SJSA1 (cell line): ENCODE measurements around the gene PRRX2. TPM values are rescaled to one million over a fixed set of nuclear protein-coding genes. Genes with fewer than 3 reads are reported as not detected.
"Not testable (repeated sequence)": the region's sequence is repeated elsewhere in the genome, so short reads cannot be mapped to it uniquely, and the experiment has no call there.

Experiments
- DNase-seq, 2 experiments: peaks; one replicate each; pipeline ENCODE4 v3.0.0-alpha.2; 2015 to 2020; ENCODE audit warnings: low spot score in 2 of 2, low read depth in 1 of 2
- H3K27ac ChIP-seq: fragments of 250-450 bp; sonication (Bioruptor Pico); 2 replicates; pipeline ENCODE4 v1.5.1; 2020; ENCODE audit warnings: mild to moderate bottlenecking, moderate library complexity
- H3K27me3 ChIP-seq: fragments of 250-450 bp; sonication (Bioruptor Pico); replicated peaks from 2 replicates; pipeline ENCODE4 v1.5.1; 2020; ENCODE audit warnings: mild to moderate bottlenecking, moderate library complexity
- H3K36me3 ChIP-seq: fragments of 250-450 bp; sonication (Bioruptor Pico); 2 replicates; pipeline ENCODE4 v1.5.1; 2020; ENCODE audit warnings: mild to moderate bottlenecking
- H3K4me1 ChIP-seq: fragments of 250-450 bp; sonication (Bioruptor Pico); replicated peaks from 2 replicates; pipeline ENCODE4 v1.6.1; 2021; ENCODE audit warnings: mild to moderate bottlenecking
- H3K4me3 ChIP-seq: fragments of 250-450 bp; sonication (Bioruptor Pico); 2 replicates; pipeline ENCODE4 v1.5.1; 2020; ENCODE audit warnings: mild to moderate bottlenecking
- H3K9me3 ChIP-seq: fragments of 250-450 bp; sonication (Bioruptor Pico); replicated peaks from 2 replicates; pipeline ENCODE4 v1.5.1; 2020; ENCODE audit warnings: mild to moderate bottlenecking
- total RNA-seq: library from RNA; depleted of rRNA; stranded (reverse); fragments of >200 nt; shearing (Covaris generic); gene quantifications from 2 replicates; pipeline ENCODE4 v1.2.3, GENCODE V29; 2014

Gene PRRX2
- total RNA-seq, 1 experiment from 2014 or later = 9.8 TPM

DNA sequence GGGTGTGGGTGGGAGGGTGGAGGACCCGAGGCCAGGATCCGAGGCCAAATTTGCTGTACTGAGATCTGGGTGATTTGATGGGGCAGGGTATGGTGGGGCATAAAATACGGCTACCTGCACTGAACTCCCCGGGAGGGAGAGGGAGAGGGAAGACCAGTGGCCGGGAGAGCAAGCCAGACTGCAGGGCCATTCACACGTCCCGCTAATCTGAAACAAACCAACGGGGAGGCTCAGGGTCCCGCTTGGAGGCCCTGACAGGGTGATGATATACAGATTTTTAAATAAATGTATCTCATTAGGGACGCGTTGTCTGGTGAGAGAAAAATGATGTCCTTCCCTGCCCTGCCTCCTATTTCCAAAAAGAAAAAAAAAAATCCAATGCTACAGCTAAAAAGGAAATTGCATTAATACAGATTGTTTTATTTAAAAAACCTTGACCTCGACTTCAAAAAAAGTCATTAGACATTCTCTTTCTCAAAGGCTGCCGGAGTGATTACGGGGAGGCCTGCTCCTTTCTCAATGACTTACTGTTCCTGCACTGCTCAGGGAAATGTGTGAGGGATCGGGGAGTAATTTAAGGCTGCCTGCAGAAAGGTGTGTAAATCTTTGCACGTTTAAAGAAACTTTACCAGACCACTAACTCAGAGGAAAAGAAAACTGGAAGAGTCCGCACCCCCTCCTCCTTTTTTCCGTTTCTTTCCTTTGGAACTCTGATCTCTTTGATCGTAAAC, 11.5 kb upstream of the PRRX2 start:
- no peak overlapping the region for H3K4me3 ChIP-seq
- H3K27me3 ChIP-seq = 0 out of 2 replicates have a peak, but pooled peaks cover 3% of the 10 kb centered on the region
- no peak overlapping the region for H3K27ac ChIP-seq
- H3K4me1 ChIP-seq = peaks cover 12% of the 10 kb centered on the region
- no peaks in the 10 kb centered on the region for H3K9me3 ChIP-seq
- no peaks in the 10 kb centered on the region for H3K36me3 ChIP-seq
- DNase-seq = no peak

GRCh38 chr9:129654554-129655040, 10.8 kb upstream of the PRRX2 start:
- Histone ChIP-seq H3K27me3 (0 out of 2 replicates have a peak, but pooled peaks cover 3% of the 10 kb centered on the region), H3K36me3 (no peaks in the 10 kb centered on the region), H3K4me3 (no peak overlapping the region), H3K27ac (no peak overlapping the region), H3K9me3 (no peaks in the 10 kb centered on the region), H3K4me1 (peaks cover 12% of the 10 kb centered on the region)
- DNase-seq = no peak

DNA sequence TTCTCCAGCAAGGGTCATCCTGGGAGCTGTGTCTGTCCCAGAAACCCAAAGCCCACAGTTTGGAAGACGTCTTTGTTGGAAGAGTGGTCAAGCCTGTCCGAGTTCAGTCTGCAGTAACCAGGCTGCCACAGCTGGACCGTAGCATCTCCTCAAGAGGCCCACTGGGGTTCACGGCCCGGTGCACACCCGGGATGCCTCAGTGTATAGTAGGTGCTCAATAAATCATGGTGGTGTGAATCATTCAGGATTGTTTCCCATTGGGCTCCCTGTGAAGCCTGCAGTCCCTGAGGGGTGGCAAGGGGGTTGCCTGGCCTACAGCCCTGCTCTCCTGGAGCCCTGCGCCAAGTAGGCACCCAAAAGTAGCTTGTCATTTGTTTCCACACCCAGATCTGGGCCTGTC, 10.3 kb upstream of the PRRX2 start:
- Histone ChIP-seq H3K4me3 (no peak overlapping the region), H3K27me3 (0 out of 2 replicates have a peak, but pooled peaks cover 3% of the 10 kb centered on the region), H3K9me3 (no peaks in the 10 kb centered on the region), H3K4me1 (peaks cover 12% of the 10 kb centered on the region), H3K36me3 (no peaks in the 10 kb centered on the region), H3K27ac (no peak overlapping the region)
- DNase-seq = no peak

GRCh38 chr9:129655696-129656095, 9.8 kb upstream of the PRRX2 start:
- H3K4me1 ChIP-seq = peaks cover 12% of the 10 kb centered on the region
- no peak overlapping the region for H3K27ac ChIP-seq
- no peak for DNase-seq
- no peaks in the 10 kb centered on the region for H3K9me3 ChIP-seq
- H3K27me3 ChIP-seq = 0 out of 2 replicates have a peak, but pooled peaks cover 3% of the 10 kb centered on the region
- H3K36me3 ChIP-seq = no peaks in the 10 kb centered on the region
- H3K4me3 ChIP-seq = no peak overlapping the region

DNA sequence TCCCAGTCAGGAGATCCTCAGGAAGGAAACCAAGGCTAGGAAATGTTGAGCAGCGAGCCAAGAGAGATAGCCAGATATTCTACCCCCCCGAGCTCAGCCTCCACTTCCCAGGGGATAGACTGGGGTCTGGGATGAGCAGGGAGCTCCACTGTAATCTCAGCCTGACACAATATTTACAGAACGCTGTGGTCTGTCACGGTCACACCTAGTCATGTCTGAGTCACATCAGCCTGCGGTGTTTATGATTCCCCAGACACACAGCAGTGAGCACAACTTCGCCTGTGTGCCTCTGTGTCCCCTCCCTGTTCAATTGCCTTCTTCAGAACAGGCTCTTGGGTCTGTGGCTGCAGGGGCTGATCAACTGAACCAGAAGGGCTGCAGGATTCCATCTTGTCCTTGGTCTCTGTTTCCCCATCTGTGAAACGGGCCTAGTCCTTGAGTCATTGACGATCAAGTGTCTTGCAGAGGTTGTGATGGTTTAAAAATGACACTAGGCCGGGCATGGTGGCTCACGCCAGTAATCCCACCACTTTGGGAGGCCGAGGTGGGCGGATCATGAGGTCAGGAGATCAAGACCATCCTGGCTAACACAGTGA, 8.6 kb upstream of the PRRX2 start:
- no peaks in the 10 kb centered on the region for H3K36me3 ChIP-seq
- H3K27me3 ChIP-seq = 0 out of 2 replicates have a peak, but pooled peaks cover 3% of the 10 kb centered on the region
- H3K9me3 ChIP-seq = no peaks in the 10 kb centered on the region
- no peak overlapping the region for H3K27ac ChIP-seq
- peak; percentile 65 to 75 for DNase-seq
- no peak overlapping the region for H3K4me3 ChIP-seq
- H3K4me1 ChIP-seq = peaks cover 12% of the 10 kb centered on the region

GRCh38 chr9:129661029-129661428, 4.4 kb upstream of the PRRX2 start:
- peaks cover 18% of the 10 kb centered on the region for H3K4me1 ChIP-seq
- H3K9me3 ChIP-seq = no peaks in the 10 kb centered on the region
- H3K27ac ChIP-seq = no peak overlapping the region
- no peaks in the 10 kb centered on the region for H3K36me3 ChIP-seq
- H3K27me3 ChIP-seq = 0 out of 2 replicates have a peak, but pooled peaks cover 4% of the 10 kb centered on the region
- H3K4me3 ChIP-seq = no peak overlapping the region
- DNase-seq = no peak

DNA sequence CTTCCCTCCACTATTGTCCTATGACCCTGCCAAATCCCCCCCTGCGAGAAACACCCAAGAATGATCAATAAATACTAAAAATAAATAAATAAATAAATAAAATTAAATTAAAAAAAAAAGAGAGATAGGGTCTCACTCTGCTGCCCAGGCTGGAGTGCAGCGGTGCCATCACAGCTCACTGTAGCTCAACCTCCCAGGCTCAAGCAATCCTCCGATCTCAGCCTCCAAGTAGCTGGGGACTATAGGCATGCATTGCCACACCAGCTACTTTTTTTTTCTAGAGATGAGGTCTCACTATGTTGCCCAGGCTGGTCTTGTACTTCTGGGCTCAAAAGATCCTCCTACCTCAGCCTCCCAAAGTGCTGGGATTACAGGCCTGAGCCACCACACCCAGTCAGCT, 3.2 kb upstream of the PRRX2 start:
- H3K36me3 ChIP-seq, H3K27ac ChIP-seq, H3K4me1 ChIP-seq, H3K27me3 ChIP-seq, H3K4me3 ChIP-seq, H3K9me3 ChIP-seq, DNase-seq: not testable (repeated sequence)

- Histone ChIP-seq H3K9me3 (no peaks in the 10 kb centered on the region), H3K27me3 (0 out of 2 replicates have a peak, but pooled peaks cover 2% of the 10 kb centered on the region), H3K4me1 (peaks cover 27% of the 10 kb centered on the region), H3K27ac (no peak overlapping the region), H3K36me3 (no peaks in the 10 kb centered on the region), H3K4me3 (peak overlapping the region; percentile 51)
- no peak for DNase-seq
Measured at GRCh38 chr9:129664746-129665388, 580 bp upstream of the PRRX2 start.

- 0 out of 2 replicates have a peak, but pooled peaks cover 2% of the 10 kb centered on the region for H3K27me3 ChIP-seq
- H3K36me3 ChIP-seq = no peaks in the 10 kb centered on the region
- no peak overlapping the region for H3K27ac ChIP-seq
- peak overlapping the region; percentile 51 for H3K4me3 ChIP-seq
- no peaks in the 10 kb centered on the region for H3K9me3 ChIP-seq
- peaks cover 27% of the 10 kb centered on the region for H3K4me1 ChIP-seq
- DNase-seq = no peak
Measured at GRCh38 chr9:129665814-129666520, 520 bp downstream of the PRRX2 start.

DNA sequence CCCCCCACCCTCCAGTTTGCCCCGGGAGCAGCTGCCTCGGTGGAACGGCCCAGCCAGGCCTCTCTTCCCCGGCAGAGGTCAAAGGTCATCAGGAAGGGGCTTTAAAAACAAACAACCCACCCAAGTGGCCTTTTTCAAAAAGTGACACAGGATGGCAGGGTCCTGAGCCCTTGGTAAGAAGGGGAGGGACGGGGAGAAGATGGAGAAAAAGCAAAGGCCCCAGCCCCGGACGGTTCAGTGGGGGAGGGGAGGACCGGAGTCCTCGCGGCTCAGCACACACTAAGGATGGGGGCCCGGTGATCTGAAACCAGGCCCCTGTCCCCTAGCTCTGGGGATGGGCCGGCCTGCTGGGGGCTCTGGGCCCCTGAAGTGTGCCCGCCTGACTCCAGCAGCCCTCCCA, 1.1 kb downstream of the PRRX2 start:
- no peak overlapping the region for H3K4me3 ChIP-seq
- DNase-seq = no peak
- no peaks in the 10 kb centered on the region for H3K9me3 ChIP-seq
- 0 out of 2 replicates have a peak, but pooled peaks cover 2% of the 10 kb centered on the region for H3K27me3 ChIP-seq
- peaks cover 27% of the 10 kb centered on the region for H3K4me1 ChIP-seq
- H3K36me3 ChIP-seq = no peaks in the 10 kb centered on the region
- no peak overlapping the region for H3K27ac ChIP-seq

DNA sequence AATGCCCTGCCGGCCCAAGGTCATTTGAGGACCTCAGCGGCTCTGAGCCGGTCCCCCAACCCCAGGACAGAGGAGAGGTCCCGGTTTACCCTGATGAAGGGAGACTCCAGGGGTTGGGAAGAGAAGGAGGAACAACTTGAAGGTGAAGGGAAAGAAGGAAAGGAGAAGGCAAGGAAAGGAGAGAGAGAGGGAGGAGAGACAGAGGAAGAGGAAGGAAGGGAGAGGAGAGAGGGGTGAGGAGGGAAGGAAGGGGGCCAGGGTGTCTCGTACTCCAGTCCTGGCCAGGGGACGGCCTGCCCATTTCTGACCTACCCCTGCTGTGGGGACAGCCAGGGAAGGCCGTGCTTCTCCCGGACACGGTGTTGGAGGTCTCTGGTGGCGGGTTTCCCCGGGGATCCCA, 1.9 kb downstream of the PRRX2 start:
- no peak for DNase-seq
- no peaks in the 10 kb centered on the region for H3K36me3 ChIP-seq
- H3K27me3 ChIP-seq = 0 out of 2 replicates have a peak, but pooled peaks cover 2% of the 10 kb centered on the region
- H3K9me3 ChIP-seq = no peaks in the 10 kb centered on the region
- H3K27ac ChIP-seq = no peak overlapping the region
- no peak overlapping the region for H3K4me3 ChIP-seq
- peaks cover 27% of the 10 kb centered on the region for H3K4me1 ChIP-seq

GRCh38 chr9:129667850-129668249, 2.4 kb downstream of the PRRX2 start:
- Histone ChIP-seq H3K4me1 (peaks cover 27% of the 10 kb centered on the region), H3K9me3 (no peaks in the 10 kb centered on the region), H3K36me3 (no peaks in the 10 kb centered on the region), H3K27me3 (0 out of 2 replicates have a peak, but pooled peaks cover 2% of the 10 kb centered on the region), H3K4me3 (no peak overlapping the region), H3K27ac (no peak overlapping the region)
- DNase-seq = no peak

DNA sequence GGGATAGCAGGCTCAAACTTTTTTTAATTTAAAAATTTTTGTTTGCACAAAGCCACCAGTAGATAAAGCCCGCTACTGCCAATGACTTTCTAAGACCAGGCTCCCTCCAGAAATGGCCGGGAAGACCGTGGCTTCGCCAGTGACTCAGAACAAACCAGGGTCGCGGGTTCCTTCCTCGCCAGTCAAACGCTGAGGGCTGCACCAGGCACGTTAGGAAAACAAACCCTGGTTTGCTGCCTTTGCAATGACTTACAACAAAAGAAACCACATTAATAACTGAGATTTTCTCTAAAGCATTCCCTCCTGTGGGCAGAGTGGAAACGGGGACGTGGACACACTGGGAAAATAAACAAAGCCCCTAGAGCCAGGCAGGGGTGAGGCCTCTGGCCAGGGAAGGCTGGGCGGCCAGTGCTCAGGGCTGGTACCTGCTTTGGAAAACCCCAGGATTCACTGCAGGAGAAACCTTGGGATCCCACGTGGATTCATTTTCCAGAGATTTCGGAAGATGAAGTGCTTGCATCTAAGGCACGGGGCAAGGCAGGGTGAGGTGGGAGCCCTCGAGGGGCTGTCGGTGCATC, 3.8 kb downstream of the PRRX2 start:
- Histone ChIP-seq H3K27me3 (0 out of 2 replicates have a peak, but pooled peaks cover 2% of the 10 kb centered on the region), H3K9me3 (no peaks in the 10 kb centered on the region), H3K36me3 (no peaks in the 10 kb centered on the region), H3K27ac (no peak overlapping the region), H3K4me3 (no peak overlapping the region), H3K4me1 (peaks cover 27% of the 10 kb centered on the region)
- peak; percentile 90 for DNase-seq
